Pericardium fibroblast (primary cell): ENCODE results near the gene STARD9. TPM values are rescaled to one million over a fixed set of nuclear protein-coding genes. Genes with fewer than 3 reads are reported as not detected.

ENCODE experiments used
- total RNA-seq: library from RNA; depleted of rRNA; stranded (reverse); fragments of >200 nt; gene quantifications from 2 replicates; pipeline ENCODE4 v1.2.3, GENCODE V29; 2015

Gene STARD9
- 3.2 and 3.6 TPM in 2 replicates for total RNA-seq

DNA sequence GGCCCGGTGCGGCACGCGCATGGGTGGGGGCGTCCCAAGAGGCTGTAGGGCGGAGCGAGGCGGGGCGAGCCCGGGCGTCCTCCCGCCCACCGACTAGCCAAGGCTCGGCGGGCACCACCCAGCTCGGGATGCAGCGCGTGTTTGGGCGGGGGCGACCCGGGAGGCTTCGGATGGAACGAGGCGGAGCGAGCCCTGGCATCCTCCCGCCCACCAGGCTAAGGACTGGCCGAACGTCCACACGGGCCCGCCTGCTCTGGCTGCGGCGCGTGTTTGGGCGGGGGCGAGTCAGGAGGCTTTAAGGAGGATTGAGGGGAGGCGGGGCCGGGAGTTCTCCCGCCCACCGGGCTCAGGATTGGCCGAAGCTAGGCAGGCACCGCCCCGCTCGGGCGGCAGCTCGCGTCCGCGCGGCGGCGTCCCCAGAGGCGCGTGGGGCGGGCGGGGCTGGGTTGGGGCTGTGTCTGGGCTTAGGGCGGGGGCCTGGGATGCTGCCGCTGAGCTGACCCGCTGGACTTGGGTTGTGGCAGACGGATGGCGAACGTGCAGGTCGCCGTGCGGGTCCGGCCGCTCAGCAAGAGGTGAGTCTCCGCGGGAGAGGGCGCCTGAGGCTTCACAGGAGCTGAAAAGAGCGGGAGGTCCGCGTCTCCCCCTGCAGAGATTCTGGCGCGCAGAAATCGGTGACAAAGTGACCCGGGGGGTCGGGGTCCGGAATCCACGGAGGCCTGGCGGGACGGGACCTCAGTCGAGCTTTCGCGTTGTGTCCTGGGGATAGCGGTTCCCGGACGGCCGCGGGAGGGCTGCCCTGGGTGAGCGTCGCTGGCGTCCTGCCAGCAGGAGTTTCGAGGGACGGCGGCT, at the start of gene STARD9:
Gene STARD9, plus strand, starts transcription at position 419 of the 852 bp plus-strand sequence. Its CDS starts 110 bp downstream, at position 529.

DNA sequence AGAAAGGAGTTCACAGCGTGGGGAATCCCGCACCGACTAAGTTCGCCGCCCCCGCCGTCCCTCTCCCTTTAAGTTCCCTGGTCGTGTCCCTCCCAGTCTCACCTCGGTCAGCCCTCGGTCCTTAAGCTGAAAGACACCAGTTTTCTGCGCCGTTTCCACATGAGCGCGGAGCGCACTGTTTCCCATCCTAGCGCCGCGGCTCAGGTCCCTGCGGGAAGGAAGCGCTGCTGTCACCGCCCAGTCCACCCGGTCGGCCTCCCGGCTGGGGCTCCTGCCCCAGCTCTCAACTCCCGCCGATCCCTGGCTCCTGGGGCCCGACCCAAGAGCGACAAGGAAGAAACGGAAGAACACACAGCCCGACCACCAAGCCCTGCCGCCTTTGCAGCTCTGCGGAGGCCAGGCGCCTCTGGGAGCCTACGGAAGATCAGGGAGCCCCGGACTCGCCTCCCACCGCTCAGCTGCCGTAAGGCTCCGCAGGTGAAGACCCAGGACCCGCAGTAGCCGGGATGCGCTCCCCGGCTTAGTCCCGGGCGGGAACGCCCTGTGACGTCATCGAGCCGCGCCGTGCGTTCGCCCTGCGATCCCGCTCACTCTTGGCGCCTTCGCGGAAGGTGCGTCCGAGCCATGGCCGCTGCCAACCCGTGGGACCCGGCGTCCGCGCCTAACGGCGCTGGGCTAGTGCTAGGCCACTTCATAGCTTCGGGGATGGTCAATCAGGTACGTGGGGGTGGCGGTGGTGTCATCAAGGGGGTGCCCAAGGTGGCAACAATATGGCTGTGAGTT, 27.0 kb upstream of the STARD9 start, which contains the start of the genes HAUS2 and LRRC57:
Gene HAUS2, plus strand, starts transcription at position 590 of the 783 bp plus-strand sequence. Its CDS starts 35 bp downstream, at position 625.
Gene LRRC57, minus strand, starts transcription at position 545 of the 783 bp plus-strand sequence. Its CDS starts 359 bp downstream, at position 186.

DNA sequence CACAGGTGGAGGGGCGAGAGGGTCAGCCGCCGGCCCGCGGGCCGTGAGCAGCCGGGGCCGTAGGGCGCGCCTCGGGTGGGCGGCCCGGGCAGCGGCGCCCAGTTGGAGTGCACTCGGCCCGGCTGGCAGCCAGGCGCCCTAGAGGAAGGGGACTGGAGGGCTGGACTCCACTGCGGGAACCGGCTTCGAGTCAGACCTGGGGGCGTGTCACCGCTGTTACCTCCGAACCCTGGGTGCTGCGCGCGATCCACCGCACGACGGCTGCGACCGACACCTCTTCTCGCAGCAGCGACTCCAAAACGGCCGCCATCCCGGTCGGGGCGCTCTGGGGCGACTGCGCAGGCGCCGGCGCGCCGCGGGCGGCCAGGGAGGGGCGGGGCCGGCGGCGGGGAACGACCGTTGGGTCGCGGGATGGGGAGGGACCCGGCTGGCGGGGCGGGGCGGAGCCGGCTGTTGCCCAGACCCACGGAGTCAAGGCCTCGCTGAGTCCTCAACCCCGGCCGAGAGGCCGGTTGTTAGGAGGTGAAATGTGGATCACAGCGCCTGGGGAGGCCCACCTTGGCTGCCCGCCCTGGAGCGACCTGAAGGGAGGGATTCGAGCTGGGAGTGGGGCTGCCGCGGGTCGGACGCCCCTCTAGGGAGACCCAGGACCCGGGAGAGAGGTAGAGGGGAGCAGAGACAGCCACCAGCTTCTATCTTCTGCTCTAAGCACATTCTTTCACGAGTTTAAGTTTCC, 161.6 kb downstream of the STARD9 start, which contains the start of gene CDAN1:
Gene CDAN1, minus strand, starts transcription at position 336 of the 736 bp plus-strand sequence. Its CDS starts 26 bp downstream, at position 310.

Other genes starting within 250 kb of the STARD9 start
- gene CAPN3, start 216.1 kb upstream of the STARD9 start, total RNA-seq, result 2.5 and 5.6 TPM in 2 replicates
- gene ZNF106, start 84.5 kb upstream of the STARD9 start, total RNA-seq, result 38.2 and 56.9 TPM in 2 replicates
- 36.8 and 91.8 TPM in 2 replicates for gene SNAP23, start 80.0 kb upstream of the STARD9 start, total RNA-seq
- 10.3 and 14.8 TPM in 2 replicates for gene LRRC57, start 26.8 kb upstream of the STARD9 start, total RNA-seq
- 13.5 and 27.2 TPM in 2 replicates for gene HAUS2, start 26.8 kb upstream of the STARD9 start, total RNA-seq
- 10.7 and 11.5 TPM in 2 replicates for gene CDAN1, start 161.5 kb downstream of the STARD9 start, total RNA-seq